ENCODE measurements around the gene CGB5. TPM values are rescaled to one million over a fixed set of nuclear protein-coding genes. Genes with fewer than 3 reads are reported as not detected.

Gene CGB5
- total RNA-seq, 8 experiments from 2014 or later: 0.76 TPM; not detected in 7

DNA sequence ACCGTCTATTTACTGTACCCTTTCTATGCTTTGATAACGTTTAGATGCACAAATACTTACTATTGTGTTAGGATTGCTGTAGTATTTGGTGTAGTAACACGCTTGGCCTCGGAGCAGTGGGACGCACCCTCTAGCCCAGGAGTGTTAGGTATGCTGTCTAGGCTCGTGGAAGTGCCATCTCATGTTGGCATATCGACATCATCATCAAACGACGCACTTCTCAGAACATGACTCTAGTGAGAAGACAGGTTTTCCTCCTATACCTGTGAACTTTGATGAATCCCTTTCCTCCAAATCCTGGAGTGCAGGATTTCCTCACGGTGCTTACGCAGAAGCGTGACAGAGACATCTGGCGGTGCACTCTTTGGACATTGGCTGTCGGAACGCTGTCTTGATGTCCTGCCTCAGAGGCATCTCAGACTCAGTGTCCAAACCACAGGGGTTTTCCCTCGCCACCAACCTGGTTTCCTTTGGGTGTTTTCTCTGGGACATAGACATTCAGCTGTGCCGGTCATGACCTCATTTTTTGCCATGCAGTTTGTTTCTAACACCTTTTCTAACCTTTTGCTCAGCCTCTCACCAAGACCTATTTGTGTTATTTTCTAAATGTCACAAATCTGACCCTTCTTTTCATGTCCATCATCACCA, 47.9 kb downstream of the CGB5 start:
- Histone ChIP-seq H3K4me1 (replicated peaks in 1 of 2) (peaks cover 4 to 8% of the 10 kb centered on the region in 2 donors), H3K4me3 (no peak overlapping the region), H3K27ac (no peak overlapping the region)
- no peak for ATAC-seq (replicated peaks in 6 of 8)
- WGBS, 10 experiments: 80 to 100% (median 95%) methylated on average over 2 to 13 of the region's 17 CpGs; no CpG with 5 or more reads in 2 of the 10 experiments
- in situ Hi-C loops (cut with MboI; ENCODE audit: low pct_unique_long_range_greater_than_20kb in 2 of 9, low sequenced_read_pairs in 9 of 9, unreplicated experiment in 9 of 9): loop anchor here in 5 of 9 experiments (25.0 kb wide), 1 partner anchor 121 kb away; no protein-coding TSS in a partner anchor

DNA sequence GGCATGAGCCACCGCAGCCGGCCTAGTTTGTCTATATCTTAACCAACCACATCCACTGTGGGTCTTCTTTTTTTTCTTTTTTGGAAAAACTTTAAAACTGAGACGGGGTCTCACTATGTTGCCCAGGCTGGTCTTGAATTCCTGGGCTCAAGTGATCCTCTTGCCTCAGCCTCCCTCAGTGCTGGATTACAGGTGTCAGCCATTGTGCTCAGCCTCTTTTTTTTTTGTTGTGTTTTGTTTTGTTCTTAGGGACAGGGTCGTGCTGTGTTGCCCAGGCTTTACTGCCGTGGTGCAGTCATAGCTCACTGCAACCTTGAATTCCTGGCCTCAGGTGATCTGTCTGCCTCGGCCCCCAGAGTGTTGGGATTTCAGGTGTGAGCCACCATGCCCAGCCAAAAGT, 49.0 kb downstream of the CGB5 start:
- ATAC-seq (replicated peaks in 6 of 8): no peak
- no peak overlapping the region for H3K4me3 ChIP-seq
- WGBS, 10 experiments: 64 to 100% (median 94%) methylated on average over 3 to 6 of the region's 6 CpGs; no CpG with 5 or more reads in 3 of the 10 experiments
- no peaks in the 10 kb centered on the region for H3K4me1 ChIP-seq (replicated peaks in 1 of 2)
- in situ Hi-C loops (cut with MboI; ENCODE audit: low pct_unique_long_range_greater_than_20kb in 2 of 9, low sequenced_read_pairs in 9 of 9, unreplicated experiment in 9 of 9): loop anchor here in 5 of 9 experiments (25.0 kb wide), 1 partner anchor 120 kb away; no protein-coding TSS in a partner anchor
- H3K27ac ChIP-seq: no peak overlapping the region

Other genes with a start within 250 kb of the CGB5 start
- 10 to 100 TPM; 26.6 to 49.8 (median 35.1) TPM for gene BCAT2, start 232.8 kb upstream of the CGB5 start, total RNA-seq
- gene HSD17B14, start 207.4 kb upstream of the CGB5 start, total RNA-seq: 10 to 100 TPM in 2 of 8 experiments, 1 to 10 TPM in 6; 1.6 to 27.3 (median 5.4) TPM
- gene PLEKHA4, start 175.2 kb upstream of the CGB5 start, total RNA-seq: 10 to 100 TPM in 3 of 8 experiments, 1 to 10 TPM in 4, under 1 TPM in 1; 0.33 to 30.8 (median 6.5) TPM
- gene PPP1R15A, start 171.4 kb upstream of the CGB5 start, total RNA-seq: 100 to 1,000 TPM in 1 of 8 experiments, 10 to 100 TPM in 7; 35.2 to 157 (median 68.6) TPM
- gene TULP2, start 145.1 kb upstream of the CGB5 start, total RNA-seq: 1 to 10 TPM in 1 of 8 experiments, under 1 TPM in 1, not detected in 6; 0.52 to 2.2 TPM
- 100 to 1,000 TPM in 4 of 8 experiments, 10 to 100 TPM in 4; 60.2 to 309 (median 107) TPM for gene NUCB1, start 143.5 kb upstream of the CGB5 start, total RNA-seq
- under 1 TPM in 5 of 8 experiments, not detected in 3; 0.32 to 0.81 (median 0.50) TPM for gene DHDH, start 110.1 kb upstream of the CGB5 start, total RNA-seq
- gene BAX, start 89.0 kb upstream of the CGB5 start, total RNA-seq: 100 to 1,000 TPM in 4 of 8 experiments, 10 to 100 TPM in 4; 36.9 to 172 (median 97.8) TPM
- gene FTL, start 78.5 kb upstream of the CGB5 start, total RNA-seq: over 10,000 TPM in 1 of 8 experiments, 1,000 to 10,000 TPM in 7; 1,251 to 10,826 (median 2,578) TPM
- 10 to 100 TPM; 13.0 to 72.5 (median 18.3) TPM for gene GYS1, start 50.5 kb upstream of the CGB5 start, total RNA-seq
- 100 to 1,000 TPM; 113 to 181 (median 145) TPM for gene RUVBL2, start 50.0 kb upstream of the CGB5 start, total RNA-seq
- gene LHB, start 26.8 kb upstream of the CGB5 start, total RNA-seq: 1 to 10 TPM in 4 of 8 experiments, under 1 TPM in 1, not detected in 3; 0.88 to 2.9 (median 1.3) TPM
- gene CGB3, start 19.5 kb upstream of the CGB5 start, total RNA-seq: under 1 TPM in 3 of 8 experiments, not detected in 5; 0.47 to 0.70 (median 0.49) TPM
- gene CGB2, start 12.0 kb upstream of the CGB5 start, total RNA-seq: not detected
- not detected for gene CGB1, start 7.0 kb upstream of the CGB5 start, total RNA-seq
- gene CGB8, start 5.3 kb downstream of the CGB5 start, total RNA-seq: under 1 TPM in 4 of 8 experiments, not detected in 4; 0.27 to 0.76 (median 0.33) TPM
- gene CGB7, start 13.9 kb downstream of the CGB5 start, total RNA-seq: 1 to 10 TPM in 1 of 8 experiments, under 1 TPM in 6, not detected in 1; 0.11 to 1.0 (median 0.36) TPM
- 1 to 10 TPM in 1 of 8 experiments, under 1 TPM in 1, not detected in 6; 0.52 to 1.0 TPM for gene NTF4, start 21.0 kb downstream of the CGB5 start, total RNA-seq
- gene KCNA7, start 28.9 kb downstream of the CGB5 start, total RNA-seq: under 1 TPM in 7 of 8 experiments, not detected in 1; 0.05 to 0.62 (median 0.15) TPM
- 100 to 1,000 TPM; 101 to 312 (median 157) TPM for gene SNRNP70, start 41.6 kb downstream of the CGB5 start, total RNA-seq
- gene LIN7B, start 70.5 kb downstream of the CGB5 start, total RNA-seq: 10 to 100 TPM in 5 of 8 experiments, 1 to 10 TPM in 3; 2.0 to 65.1 (median 24.4) TPM
- 1 to 10 TPM; 2.3 to 5.7 (median 3.4) TPM for gene C19orf73, start 75.3 kb downstream of the CGB5 start, total RNA-seq
- 10 to 100 TPM in 7 of 8 experiments, 1 to 10 TPM in 1; 4.7 to 52.5 (median 23.5) TPM for gene PPFIA3, start 75.7 kb downstream of the CGB5 start, total RNA-seq
- 10 to 100 TPM in 4 of 8 experiments, 1 to 10 TPM in 3, under 1 TPM in 1; 0.81 to 55.7 (median 12.3) TPM for gene HRC, start 111.5 kb downstream of the CGB5 start, total RNA-seq
- 10 to 100 TPM in 7 of 8 experiments, 1 to 10 TPM in 1; 7.0 to 46.8 (median 16.4) TPM for gene TRPM4, start 113.9 kb downstream of the CGB5 start, total RNA-seq

Data from motor neuron (in vitro differentiated cells).